Astrocyte of the spinal cord (primary cell): ENCODE results near the gene CLASP1.
A peak's percentile ranks its signal among the peaks of the same experiment; 100 is the strongest.

Experiments used
- DNase-seq: peaks from one replicate; pipeline ENCODE4 v3.0.0; 2011; ENCODE audit warnings: low read depth, low spot score
- H3K4me3 ChIP-seq: 2 replicates; pipeline ENCODE4 v1.5.1; 2011; ENCODE audit warnings: low read depth, mild to moderate bottlenecking, low read length, moderate library complexity
- CTCF ChIP-seq: IDR thresholded peaks from 2 replicates; pipeline ENCODE4 v1.5.1; 2012; ENCODE audit warnings: low read depth, mild to moderate bottlenecking, low read length, inconsistent platforms
- in situ Hi-C: cut with HindIII; loops from 2 replicates; pipeline ENCODE4 v1.10.0; 2017; ENCODE audit warnings: low sequenced_read_pairs

The CLASP1 gene

DNA sequence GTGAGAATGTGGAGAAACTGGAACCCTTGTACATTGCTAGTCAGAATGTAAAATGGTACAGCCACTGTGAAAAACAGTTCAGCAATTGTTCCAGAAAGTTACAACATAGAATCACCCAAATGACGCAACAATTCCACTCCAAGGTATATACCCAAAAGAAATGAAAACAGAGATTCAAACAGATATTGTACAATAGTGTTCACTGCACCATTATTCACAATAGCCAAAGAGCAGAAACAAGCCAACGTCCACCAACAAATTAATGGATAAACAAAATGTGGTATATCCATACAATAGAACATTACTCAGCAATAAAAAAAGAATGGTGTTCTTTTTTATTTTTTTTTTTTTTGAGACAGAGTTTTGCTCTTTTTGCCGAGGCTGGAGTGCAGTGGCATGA, 10.9 kb downstream of the CLASP1 start:
- no peak overlapping the region for H3K4me3 ChIP-seq
- DNase-seq, result no peak
- in situ Hi-C loops, result no loop called here
- TF ChIP-seq CTCF, result no peak

GRCh38 chr2:121635371-121635770, 13.9 kb downstream of the CLASP1 start:
- no peak for TF ChIP-seq CTCF
- no peak for DNase-seq
- H3K4me3 ChIP-seq, result no peak overlapping the region
- in situ Hi-C loops, result no loop called here

DNA sequence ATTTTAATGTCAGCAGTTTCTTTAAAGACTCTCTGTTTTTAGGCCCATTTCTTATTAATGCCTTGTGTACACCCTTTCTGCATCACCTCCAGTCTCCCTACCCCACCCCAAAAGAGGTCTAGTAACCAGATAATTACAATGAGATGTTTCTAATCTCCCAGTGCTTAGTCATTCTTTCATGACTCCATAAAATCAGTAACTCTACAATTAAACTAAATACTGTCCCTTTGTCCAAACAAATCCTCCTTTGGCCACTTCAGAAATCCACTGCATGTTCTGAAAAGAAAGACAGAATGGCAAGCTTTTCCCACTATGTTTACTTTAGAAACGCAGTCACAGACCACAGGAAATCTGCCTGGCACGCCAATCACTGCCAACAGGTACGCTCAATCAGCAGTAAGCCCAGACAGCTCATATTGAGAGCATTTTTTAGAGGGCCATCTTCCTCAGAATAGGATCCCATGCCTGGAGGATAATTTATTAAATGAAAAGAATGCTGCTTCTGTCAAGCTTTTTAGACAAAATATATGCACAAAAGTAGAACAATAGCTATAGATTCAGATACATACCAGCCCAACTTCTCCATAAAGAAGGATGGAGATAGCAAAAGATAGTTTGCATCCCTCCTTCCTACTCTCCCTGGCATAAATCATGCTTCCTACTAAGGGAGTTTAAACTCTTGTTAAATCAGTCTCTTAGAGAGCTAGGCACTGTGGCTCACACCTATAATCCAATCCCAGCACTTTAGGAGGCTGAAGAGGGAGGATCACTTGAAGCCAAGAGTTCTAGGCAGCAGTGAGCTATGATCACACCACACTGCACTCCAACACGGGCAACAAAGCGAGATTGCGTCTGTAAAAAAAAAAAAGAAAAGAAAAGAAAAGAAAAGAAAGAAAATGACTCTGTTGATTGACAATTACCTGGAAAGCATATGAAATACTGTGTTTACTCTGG, 14.6 kb downstream of the CLASP1 start:
- peak; percentile 33 for DNase-seq
- TF ChIP-seq CTCF, result no peak
- in situ Hi-C loops, result no loop called here
- no peak overlapping the region for H3K4me3 ChIP-seq

DNA sequence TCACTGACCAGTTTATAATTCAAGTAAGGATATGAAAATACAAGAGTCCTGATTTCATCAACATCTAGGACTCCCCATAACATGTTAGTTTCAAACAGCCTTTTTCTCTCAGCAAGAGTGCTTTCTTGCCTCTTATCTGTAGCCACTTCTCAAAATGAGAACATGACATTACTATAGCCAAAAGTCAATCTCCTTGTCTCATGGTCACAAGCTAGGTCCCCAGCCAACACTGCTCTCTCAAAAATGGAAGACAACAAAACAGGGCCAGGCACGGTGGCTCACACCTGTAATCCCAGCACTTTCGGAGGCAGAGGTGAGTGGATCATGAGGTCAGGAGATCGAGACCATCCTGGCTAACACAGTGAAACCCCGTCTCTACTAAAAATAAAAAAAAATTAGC, 15.8 kb downstream of the CLASP1 start:
- no peak for TF ChIP-seq CTCF
- in situ Hi-C loops, result no loop called here
- no peak overlapping the region for H3K4me3 ChIP-seq
- DNase-seq, result no peak

DNA sequence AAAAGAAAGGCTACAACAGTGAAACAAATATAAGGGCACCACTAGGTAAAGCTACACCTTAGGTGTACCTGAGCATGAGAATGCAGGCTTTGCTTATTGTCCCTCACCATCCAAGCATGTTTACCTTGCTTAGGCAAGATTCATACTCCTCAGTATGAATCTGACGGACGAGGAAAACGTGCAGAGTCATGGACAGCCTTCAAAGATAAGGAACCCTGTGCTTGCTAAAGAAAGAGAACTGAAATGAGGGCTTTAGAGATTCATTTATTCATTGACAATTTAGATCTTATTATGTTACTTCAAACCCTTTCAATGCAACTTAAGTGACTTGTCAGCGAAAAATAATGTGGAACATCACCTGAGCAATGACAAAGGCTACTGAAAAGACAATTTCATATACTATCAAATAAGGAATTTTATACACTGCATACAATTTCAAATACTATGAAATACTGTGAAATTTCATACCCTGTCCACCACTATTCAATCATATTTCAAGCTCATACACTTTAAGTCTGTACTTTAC, 21.7 kb downstream of the CLASP1 start:
- H3K4me3 ChIP-seq, result no peak overlapping the region
- in situ Hi-C loops, result no loop called here
- no peak for TF ChIP-seq CTCF
- no peak for DNase-seq

DNA sequence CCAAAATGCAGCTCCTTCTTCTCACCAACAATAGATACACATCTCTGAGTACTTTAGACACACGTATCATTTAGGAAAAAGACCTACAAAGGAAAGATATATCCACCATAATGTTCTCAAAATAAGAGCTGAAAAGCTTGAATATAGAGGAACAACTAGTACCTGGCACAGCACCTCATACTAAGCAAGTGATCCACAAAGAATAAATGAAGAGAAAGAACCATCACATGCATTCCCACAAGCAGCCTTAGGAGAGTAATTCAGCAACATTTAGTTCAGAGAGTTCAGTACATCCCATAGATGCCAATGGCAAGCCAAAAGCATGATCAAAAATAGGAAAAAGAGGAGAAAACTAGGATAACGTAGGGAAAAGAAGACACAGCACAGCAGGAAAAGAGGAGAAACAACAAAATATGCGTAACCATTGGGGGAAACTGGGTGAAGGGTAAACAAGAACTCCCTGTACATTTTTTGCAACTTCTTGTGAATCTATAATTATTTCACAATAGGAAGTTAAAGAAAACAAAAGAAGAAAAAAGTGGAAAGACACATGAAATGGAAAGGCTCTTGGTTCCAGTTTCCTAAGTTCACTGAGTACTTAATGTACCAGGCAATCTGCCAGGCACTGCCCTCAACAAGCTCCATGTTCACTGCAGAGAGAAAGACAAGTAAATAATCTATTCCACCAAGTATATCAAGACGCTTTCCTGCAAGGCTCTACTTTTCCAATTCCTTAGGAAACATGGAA, 22.3 kb downstream of the CLASP1 start:
- TF ChIP-seq CTCF, result no peak
- peak; percentile 79 for DNase-seq
- in situ Hi-C loops, result no loop called here
- H3K4me3 ChIP-seq, result no peak overlapping the region
